ENCODE measurements around the gene PAK4.

Gene PAK4

DNA sequence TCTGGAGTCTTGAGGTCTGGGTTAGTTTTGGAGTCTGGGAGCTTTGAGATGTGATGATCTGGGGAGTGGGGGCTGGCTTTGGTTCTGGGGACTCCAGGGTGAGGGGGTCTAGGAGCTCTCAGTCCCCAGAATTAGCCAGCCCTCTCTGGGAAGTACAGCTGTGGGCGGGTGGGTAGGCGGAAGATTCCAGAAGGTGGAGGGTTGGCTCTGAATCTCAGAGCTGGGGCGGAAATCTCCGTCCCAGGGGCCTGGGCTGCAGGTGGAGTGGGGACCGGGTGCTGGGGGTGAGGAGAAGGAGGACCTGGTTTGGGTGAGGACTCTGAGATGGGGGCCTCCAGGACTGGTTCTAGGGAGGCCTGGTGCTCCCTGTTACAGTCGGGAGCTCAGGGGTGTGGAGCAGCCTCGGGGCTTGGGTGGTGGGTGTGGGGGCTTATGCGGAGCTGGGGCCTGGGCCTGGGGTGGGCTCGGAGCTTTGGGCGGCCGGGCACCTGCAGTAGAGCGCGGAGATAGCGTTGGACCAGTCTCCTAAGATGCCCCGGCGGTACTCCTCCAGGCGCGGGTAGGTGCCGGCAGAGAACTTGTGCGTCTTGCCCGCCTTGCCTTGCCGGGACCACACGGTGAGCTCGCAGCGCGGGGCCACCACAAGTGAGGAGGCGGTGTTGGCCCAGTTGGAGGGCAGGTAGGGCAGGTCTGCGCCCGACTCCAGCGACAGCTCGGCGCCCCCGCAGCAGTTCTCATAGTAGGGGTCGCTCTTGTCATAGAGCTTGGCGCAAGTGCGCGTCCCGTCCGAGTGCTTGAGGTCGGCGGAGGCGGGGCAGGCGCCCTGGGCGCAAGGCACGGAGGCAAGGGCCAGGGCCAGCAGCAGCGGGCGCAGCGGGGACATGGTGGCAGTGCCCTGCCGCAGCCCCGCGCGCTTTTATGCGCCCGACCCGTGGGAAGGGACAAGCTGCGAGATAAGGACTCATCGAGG, 78.1 kb downstream of the PAK4 start, which contains the start of gene SYCN:
SYCN (minus strand) TSS at position 892 of the 970 bp plus-strand sequence; CDS start at position 883, 9 bp downstream.
- Histone ChIP-seq H3K4me1 (ENCODE audit: control insufficient read depth, low read length) (no peaks in the 10 kb centered on the region), H3K9me3 (ENCODE audit: control insufficient read depth, insufficient read depth, low read length) (no peaks in the 10 kb centered on the region), H3K27me3 (ENCODE audit: control insufficient read depth, low read length) (no peaks in the 10 kb centered on the region), H3K4me2 (ENCODE audit: low read length) (no peak within 1 kb of the TSS), H3K79me2 (ENCODE audit: control insufficient read depth, low read length) (no peaks in the 10 kb centered on the region), H3K27ac (ENCODE audit: low read depth, low read length) (no peak within 1 kb of the TSS), H3K4me3 (ENCODE audit: low read length) (no peak within 1 kb of the TSS), H3F3A (ENCODE audit: control insufficient read depth, insufficient read depth) (no peaks in the 10 kb centered on the region), H3K36me3 (ENCODE audit: control insufficient read depth, low read length) (no peaks in the 10 kb centered on the region), H4K20me1 (ENCODE audit: control insufficient read depth, insufficient read depth, low read depth, low read length) (no peaks in the 10 kb centered on the region), H3K9me2 (replicated peaks; ENCODE audit: control insufficient read depth, low read length) (no peaks in the 10 kb centered on the region)
- TF ChIP-seq, protein P1, sequence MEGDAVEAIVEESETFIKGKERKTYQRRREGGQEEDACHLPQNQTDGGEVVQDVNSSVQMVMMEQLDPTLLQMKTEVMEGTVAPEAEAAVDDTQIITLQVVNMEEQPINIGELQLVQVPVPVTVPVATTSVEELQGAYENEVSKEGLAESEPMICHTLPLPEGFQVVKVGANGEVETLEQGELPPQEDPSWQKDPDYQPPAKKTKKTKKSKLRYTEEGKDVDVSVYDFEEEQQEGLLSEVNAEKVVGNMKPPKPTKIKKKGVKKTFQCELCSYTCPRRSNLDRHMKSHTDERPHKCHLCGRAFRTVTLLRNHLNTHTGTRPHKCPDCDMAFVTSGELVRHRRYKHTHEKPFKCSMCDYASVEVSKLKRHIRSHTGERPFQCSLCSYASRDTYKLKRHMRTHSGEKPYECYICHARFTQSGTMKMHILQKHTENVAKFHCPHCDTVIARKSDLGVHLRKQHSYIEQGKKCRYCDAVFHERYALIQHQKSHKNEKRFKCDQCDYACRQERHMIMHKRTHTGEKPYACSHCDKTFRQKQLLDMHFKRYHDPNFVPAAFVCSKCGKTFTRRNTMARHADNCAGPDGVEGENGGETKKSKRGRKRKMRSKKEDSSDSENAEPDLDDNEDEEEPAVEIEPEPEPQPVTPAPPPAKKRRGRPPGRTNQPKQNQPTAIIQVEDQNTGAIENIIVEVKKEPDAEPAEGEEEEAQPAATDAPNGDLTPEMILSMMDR (IDR thresholded peaks at IDR 0.05; ENCODE audit: low read depth, low read length, poor library complexity, severe bottlenecking) = no peak
- TF ChIP-seq EZH2phosphoT487 (IDR thresholded peaks at IDR 0.05; ENCODE audit: borderline replicate concordance, low read length) = no peak

DNA sequence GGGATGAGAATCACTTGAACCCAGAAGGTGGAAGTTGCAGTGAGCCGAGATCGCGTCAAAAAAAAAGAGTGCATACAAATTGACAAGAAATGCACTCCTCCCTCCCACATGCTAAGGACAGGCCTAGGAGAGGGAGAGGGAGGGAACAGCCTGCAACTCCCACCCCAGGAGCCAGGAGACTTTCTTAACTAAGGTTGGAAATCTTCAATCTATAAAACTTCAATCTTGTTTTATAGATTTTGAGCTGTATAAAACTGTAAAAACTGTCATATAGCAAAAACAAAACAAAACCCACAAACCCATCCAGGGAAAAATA, 79.8 kb downstream of the PAK4 start:
- Histone ChIP-seq H3K36me3 (ENCODE audit: control insufficient read depth, low read length) (no peaks in the 10 kb centered on the region), H3K4me1 (ENCODE audit: control insufficient read depth, low read length) (no peaks in the 10 kb centered on the region)
- TF ChIP-seq, protein P1 (IDR thresholded peaks at IDR 0.05; ENCODE audit: low read depth, low read length, poor library complexity, severe bottlenecking) = no peak
- no peak for TF ChIP-seq EZH2phosphoT487 (IDR thresholded peaks at IDR 0.05; ENCODE audit: borderline replicate concordance, low read length)

DNA sequence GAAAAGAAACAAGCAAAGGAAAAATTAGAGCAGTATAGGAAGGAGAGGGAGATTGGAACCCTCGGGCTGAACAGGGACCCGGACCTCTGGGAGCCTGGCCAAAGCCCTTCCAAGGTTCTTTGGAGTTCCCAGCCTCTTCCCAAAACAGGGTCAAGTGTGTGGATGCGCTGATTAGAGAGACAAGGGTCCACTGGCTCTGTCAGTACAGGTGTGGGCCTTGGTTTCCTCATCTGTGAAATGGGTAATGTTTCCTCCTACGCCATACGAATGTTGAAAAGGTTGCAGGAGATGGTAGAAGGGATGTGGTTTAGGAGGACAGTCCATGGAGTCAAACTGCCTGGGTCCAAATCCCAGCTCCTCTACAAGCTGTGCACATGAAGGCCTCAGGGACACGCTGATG, 80.5 kb downstream of the PAK4 start:
- Histone ChIP-seq H3F3A (ENCODE audit: control insufficient read depth, insufficient read depth) (no peaks in the 10 kb centered on the region), H3K9me3 (ENCODE audit: control insufficient read depth, insufficient read depth, low read length) (no peaks in the 10 kb centered on the region), H3K4me3 (ENCODE audit: low read length) (no peak overlapping the region), H3K27ac (ENCODE audit: low read depth, low read length) (no peak overlapping the region), H3K4me2 (ENCODE audit: low read length) (no peak overlapping the region), H3K4me1 (ENCODE audit: control insufficient read depth, low read length) (no peaks in the 10 kb centered on the region), H3K9me2 (replicated peaks; ENCODE audit: control insufficient read depth, low read length) (no peaks in the 10 kb centered on the region), H3K36me3 (ENCODE audit: control insufficient read depth, low read length) (no peaks in the 10 kb centered on the region), H3K79me2 (ENCODE audit: control insufficient read depth, low read length) (no peaks in the 10 kb centered on the region), H3K27me3 (ENCODE audit: control insufficient read depth, low read length) (no peaks in the 10 kb centered on the region), H4K20me1 (ENCODE audit: control insufficient read depth, insufficient read depth, low read depth, low read length) (no peaks in the 10 kb centered on the region)
- TF ChIP-seq, protein P1 (IDR thresholded peaks at IDR 0.05; ENCODE audit: low read depth, low read length, poor library complexity, severe bottlenecking) = no peak
- no peak for TF ChIP-seq EZH2phosphoT487 (IDR thresholded peaks at IDR 0.05; ENCODE audit: borderline replicate concordance, low read length)

More for the DNA sequence above, 79.8 kb downstream of the PAK4 start:
- H3K27ac ChIP-seq (ENCODE audit: low read depth, low read length) = no peak overlapping the region
- H3K4me2 ChIP-seq (ENCODE audit: low read length) = no peak overlapping the region
- H3K4me3 ChIP-seq (ENCODE audit: low read length) = no peak overlapping the region
- H3K27me3 ChIP-seq (ENCODE audit: control insufficient read depth, low read length) = no peaks in the 10 kb centered on the region
- H3K79me2 ChIP-seq (ENCODE audit: control insufficient read depth, low read length) = no peaks in the 10 kb centered on the region
- H3F3A ChIP-seq (ENCODE audit: control insufficient read depth, insufficient read depth) = no peaks in the 10 kb centered on the region
- no peaks in the 10 kb centered on the region for H3K9me2 ChIP-seq (replicated peaks; ENCODE audit: control insufficient read depth, low read length)
- no peaks in the 10 kb centered on the region for H4K20me1 ChIP-seq (ENCODE audit: control insufficient read depth, insufficient read depth, low read depth, low read length)
- H3K9me3 ChIP-seq (ENCODE audit: control insufficient read depth, insufficient read depth, low read length) = no peaks in the 10 kb centered on the region
